HG02588 (cell line): Measurements from ENCODE around the gene FXYD2.

ENCODE experiments used
- ATAC-seq: cut with Tn5 transposase; IDR thresholded peaks from one replicate; pipeline ENCODE4 v1.9.1; 2021; ENCODE audit warnings: mild to moderate bottlenecking, moderate library complexity; ENCODE audit not compliant: unreplicated experiment

FXYD2 gene

DNA sequence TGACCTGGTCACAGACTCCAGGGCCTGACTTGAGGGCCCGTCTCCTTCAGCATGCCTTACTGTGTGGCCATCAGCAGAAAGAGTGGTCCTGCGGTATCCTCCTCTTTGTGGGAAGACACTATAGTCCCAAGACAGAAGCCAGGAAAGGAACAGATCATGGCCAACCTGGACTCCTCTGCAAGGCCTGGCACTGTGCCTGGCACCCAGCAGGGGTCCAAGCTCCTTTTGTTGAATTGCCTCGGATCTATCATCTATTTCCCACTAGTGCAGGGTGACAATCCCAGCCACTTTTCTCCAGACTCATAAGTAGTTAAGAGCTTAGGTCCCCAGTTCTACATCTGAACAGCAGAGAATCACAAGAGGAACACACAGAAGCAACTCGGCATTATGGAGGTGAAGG is 54.5 kb downstream of the FXYD2 start:
- no peak for ATAC-seq
